Measurements from ENCODE around the gene SMPDL3A.

Gene SMPDL3A

DNA sequence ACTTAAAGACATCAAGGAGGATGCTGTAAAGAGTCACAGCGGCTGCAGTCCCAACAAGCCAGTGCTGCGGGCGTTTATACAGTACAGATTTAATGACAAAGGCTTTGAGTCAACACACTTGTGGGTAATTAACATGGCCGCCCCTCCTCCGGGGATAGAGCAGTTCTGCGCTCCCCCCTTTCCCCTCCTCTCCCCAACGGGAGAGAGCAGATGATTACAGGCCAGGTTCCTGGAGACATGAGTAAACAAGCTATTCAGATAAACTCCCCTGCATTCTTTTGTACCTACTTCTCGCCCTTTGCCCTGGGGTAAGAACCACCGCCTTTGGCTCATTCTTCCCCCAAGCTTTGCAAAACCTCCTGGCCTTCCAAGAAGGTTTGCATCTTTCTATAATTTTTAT, 33.2 kb upstream of the SMPDL3A start:
- TF ChIP-seq, protein P1, sequence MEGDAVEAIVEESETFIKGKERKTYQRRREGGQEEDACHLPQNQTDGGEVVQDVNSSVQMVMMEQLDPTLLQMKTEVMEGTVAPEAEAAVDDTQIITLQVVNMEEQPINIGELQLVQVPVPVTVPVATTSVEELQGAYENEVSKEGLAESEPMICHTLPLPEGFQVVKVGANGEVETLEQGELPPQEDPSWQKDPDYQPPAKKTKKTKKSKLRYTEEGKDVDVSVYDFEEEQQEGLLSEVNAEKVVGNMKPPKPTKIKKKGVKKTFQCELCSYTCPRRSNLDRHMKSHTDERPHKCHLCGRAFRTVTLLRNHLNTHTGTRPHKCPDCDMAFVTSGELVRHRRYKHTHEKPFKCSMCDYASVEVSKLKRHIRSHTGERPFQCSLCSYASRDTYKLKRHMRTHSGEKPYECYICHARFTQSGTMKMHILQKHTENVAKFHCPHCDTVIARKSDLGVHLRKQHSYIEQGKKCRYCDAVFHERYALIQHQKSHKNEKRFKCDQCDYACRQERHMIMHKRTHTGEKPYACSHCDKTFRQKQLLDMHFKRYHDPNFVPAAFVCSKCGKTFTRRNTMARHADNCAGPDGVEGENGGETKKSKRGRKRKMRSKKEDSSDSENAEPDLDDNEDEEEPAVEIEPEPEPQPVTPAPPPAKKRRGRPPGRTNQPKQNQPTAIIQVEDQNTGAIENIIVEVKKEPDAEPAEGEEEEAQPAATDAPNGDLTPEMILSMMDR (IDR thresholded peaks at IDR 0.05; ENCODE audit: insufficient read depth, low read depth, low read length, missing control alignments): no peak
- no peak overlapping the region for H3K4me3 ChIP-seq (ENCODE audit: low read depth, low read length)
- no peak for DNase-seq (ENCODE audit: low read depth)

DNA sequence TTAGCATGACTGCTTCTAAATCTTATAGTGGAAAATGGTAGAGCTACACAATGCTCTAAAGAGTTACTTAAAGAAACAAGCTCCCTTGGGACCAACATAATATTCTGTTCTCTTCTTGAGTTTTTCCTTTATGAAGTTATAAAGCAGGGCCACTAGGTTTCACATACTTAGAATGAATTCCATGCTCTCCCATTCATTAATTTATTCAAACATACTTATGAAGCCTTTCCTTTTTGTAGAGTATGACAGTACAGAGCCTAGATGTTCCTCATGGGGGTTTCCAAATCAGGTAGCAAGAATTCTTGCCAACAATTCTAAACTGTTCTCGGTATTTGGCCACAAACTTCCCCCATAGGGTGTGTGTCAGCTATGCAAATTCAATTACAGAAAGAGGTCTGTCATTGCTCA, 30.1 kb upstream of the SMPDL3A start:
- DNase-seq (ENCODE audit: low read depth): peak; percentile 26
- no peak overlapping the region for H3K4me3 ChIP-seq (ENCODE audit: low read depth, low read length)
- TF ChIP-seq, protein P1 (IDR thresholded peaks at IDR 0.05; ENCODE audit: insufficient read depth, low read depth, low read length, missing control alignments): no peak

DNA sequence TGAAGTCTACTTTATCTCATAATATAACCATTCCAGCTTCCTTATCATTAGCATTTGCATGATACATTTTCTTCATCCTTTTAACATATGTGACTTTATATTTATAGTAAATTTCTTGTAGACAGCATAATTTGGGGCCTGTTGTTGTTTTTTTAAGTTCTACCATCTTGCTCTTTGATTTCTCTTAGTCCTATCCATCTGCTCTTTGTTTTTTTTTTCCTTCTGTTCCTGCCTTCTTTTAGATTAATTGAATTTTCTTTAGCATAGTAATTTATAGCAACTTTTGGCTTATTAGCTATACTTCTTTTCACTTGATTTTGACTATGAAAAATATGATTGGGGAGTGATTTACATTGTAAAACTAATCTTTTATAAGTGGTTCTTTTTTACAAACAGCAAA, 28.7 kb upstream of the SMPDL3A start:
- no peak for DNase-seq (ENCODE audit: low read depth)
- TF ChIP-seq, protein P1 (IDR thresholded peaks at IDR 0.05; ENCODE audit: insufficient read depth, low read depth, low read length, missing control alignments): no peak
- H3K4me3 ChIP-seq (ENCODE audit: low read depth, low read length): no peak overlapping the region

DNA sequence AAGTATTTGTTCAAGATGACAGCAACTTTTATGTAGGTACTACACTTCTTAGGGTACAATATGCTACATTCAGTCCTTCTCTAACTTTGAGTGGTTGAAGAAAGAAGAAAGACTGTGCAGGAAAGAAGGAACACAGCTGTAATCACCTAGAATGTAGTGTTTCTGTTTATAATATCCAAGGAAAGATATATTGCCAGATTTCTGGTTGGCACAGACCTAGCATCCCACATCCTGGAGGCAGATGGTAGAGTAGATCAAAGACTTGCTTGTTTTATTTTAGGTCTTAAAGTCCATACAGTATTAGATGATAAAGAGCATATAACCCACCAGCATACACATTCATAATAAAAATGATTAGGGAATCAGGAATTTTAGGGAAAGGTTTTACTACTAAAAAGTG, 22.8 kb upstream of the SMPDL3A start:
- no peak overlapping the region for H3K4me3 ChIP-seq (ENCODE audit: low read depth, low read length)
- TF ChIP-seq, protein P1 (IDR thresholded peaks at IDR 0.05; ENCODE audit: insufficient read depth, low read depth, low read length, missing control alignments): no peak
- no peak for DNase-seq (ENCODE audit: low read depth)

DNA sequence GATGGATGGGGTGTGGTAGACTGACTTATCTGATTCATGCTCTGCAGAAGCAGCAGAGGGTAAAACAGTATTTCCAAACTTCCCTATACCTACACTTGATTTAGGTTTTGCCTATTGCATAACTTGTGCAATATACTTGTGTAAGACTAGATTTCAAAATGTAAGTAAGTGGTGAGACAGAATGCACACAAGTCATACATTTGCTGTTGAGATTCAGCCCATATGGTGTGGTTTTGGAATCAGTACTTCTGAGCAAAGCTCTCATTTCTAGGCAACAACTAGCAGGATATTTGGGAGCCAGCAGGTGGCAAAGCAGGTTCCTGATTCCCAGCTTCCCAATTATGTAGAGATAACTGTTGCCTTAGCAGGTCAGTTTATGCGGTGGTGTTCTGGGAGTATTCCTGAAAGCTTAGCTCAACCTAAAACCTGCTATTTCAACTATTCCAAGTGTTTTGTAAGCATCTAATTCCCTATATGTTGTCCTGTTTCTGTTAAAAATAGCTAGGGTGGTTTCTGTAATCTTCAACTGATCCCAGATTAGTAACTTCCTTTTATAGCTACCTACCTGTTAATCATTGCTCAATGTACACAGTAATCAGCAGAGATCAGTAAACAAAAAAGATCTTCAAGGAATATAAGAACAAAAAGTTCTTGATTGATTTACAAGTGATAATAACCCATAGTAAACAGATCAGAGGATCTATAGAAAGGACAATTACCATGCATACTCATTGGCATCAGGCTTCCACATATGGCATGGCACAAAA, 18.0 kb upstream of the SMPDL3A start:
- H3K4me3 ChIP-seq (ENCODE audit: low read depth, low read length): no peak overlapping the region
- no peak for DNase-seq (ENCODE audit: low read depth)
- TF ChIP-seq, protein P1 (IDR thresholded peaks at IDR 0.05; ENCODE audit: insufficient read depth, low read depth, low read length, missing control alignments): no peak

DNA sequence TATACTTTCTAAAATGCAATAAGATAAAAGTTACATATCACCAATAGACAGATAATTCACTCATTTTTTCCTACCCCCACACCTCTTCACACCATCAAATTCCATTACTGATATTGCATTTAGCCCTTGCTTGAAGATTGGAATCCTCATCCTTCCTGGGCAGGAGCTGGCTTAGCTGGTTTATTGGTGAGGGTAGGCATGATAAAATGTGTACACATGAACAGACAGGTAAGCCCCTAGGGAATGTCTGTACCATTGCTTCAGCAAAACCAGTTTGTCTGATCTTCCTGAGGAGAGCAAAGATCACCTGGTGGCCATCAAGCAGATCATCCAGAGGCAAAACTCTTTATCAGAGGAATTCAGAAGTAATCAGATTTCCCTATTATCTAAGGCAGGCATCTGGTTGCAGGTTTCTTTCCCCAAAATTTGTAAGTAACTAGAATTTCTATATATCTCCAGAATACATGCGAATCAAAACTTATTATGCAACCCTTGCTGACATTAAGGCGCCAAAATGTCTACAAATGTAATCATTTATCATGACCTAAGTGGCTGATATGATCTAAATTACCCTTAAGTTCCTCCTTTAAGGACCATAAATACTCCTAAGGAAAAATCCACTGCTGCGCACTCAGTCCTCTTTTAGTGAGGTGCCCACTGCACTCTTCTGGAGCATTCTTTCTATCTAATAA, 16.2 kb upstream of the SMPDL3A start:
- H3K4me3 ChIP-seq (ENCODE audit: low read depth, low read length): no peak overlapping the region
- TF ChIP-seq, protein P1 (IDR thresholded peaks at IDR 0.05; ENCODE audit: insufficient read depth, low read depth, low read length, missing control alignments): no peak
- DNase-seq (ENCODE audit: low read depth): no peak
